Peyer's patch (tissue), 4 donors: ENCODE data around the gene MACROD2.

Experiments used
- POLR2A ChIP-seq, 2 donors: fragments of 450-650 bp; IDR thresholded peaks; one replicate each; pipeline ENCODE4 v1.5.1; 2017; ENCODE audit warnings: antibody characterized with exemption in 2 of 2, mild to moderate bottlenecking in 2 of 2, moderate library complexity in 2 of 2
- TF ChIP-seq, protein P1 (sequence below), 6 experiments: fragments of 450-650 bp in 4 of 6; fragments of 200-600 bp in 2 of 6; sonication (generic) in 1 of 6; IDR thresholded peaks; one replicate each; pipeline ENCODE4 v1.5.1; 2017 to 2019; ENCODE audit warnings: antibody characterized with exemption in 6 of 6, mild to moderate bottlenecking in 3 of 6, moderate library complexity in 1 of 6

DNA sequence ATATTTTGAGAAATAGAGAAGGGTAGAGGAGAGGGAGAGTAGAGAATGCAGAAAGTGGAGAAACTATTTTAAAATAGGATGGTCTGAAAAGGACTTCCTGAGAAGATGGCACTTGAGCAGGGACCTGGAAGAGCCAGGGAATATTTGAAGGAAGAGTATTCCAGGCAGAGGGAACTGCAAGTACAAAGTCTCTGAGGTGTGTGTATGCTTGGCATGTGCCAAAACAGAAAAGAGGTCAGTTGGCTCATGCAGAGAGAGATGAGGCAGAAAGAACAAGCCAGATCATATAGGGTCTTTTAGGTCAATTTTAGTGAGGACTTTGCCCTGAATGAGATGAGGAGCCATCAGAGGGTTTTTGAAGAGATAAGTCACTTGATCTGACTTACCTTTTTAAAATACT, 196.2 kb downstream of the MACROD2 start:
- TF ChIP-seq, protein P1, sequence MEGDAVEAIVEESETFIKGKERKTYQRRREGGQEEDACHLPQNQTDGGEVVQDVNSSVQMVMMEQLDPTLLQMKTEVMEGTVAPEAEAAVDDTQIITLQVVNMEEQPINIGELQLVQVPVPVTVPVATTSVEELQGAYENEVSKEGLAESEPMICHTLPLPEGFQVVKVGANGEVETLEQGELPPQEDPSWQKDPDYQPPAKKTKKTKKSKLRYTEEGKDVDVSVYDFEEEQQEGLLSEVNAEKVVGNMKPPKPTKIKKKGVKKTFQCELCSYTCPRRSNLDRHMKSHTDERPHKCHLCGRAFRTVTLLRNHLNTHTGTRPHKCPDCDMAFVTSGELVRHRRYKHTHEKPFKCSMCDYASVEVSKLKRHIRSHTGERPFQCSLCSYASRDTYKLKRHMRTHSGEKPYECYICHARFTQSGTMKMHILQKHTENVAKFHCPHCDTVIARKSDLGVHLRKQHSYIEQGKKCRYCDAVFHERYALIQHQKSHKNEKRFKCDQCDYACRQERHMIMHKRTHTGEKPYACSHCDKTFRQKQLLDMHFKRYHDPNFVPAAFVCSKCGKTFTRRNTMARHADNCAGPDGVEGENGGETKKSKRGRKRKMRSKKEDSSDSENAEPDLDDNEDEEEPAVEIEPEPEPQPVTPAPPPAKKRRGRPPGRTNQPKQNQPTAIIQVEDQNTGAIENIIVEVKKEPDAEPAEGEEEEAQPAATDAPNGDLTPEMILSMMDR (IDR thresholded peaks at IDR 0.05) = no peak
- TF ChIP-seq POLR2A (IDR thresholded peaks at IDR 0.05) = no peak
